PC-9 (cell line): Measurements from ENCODE around the gene NUFIP2. TPM values are rescaled to one million over a fixed set of nuclear protein-coding genes. Genes with fewer than 3 reads are reported as not detected.
A peak's percentile ranks its signal among the peaks of the same experiment; 100 is the strongest.

Experiments
- BruUV-seq: library from RNA; stranded (reverse); fragments of 400-500 nt; replicated peaks from 2 replicates; lab custom pipeline; 2021; lab: Mats Ljungman, UMichigan
- CTCF ChIA-PET: fragments of 300-600 bp; sonication (Branson Sonifier 250); formaldehyde crosslinking; loops from one replicate; lab custom pipeline; 2022; ENCODE audit warnings: antibody characterized with exemption; lab: Charles Lee
- POLR2A ChIA-PET: fragments of 300-600 bp; sonication (Branson Sonifier 250); formaldehyde crosslinking; loops from one replicate; lab custom pipeline; 2022; ENCODE audit warnings: antibody characterized with exemption; ENCODE audit not compliant: unreplicated experiment; lab: Charles Lee
- DNase-seq, 2 experiments: peaks; one replicate each; pipeline versions ENCODE4 v3.0.0 to v3.0.0-alpha.2; 2015 to 2022; ENCODE audit warnings: mixed read lengths in 1 of 2
- H2AFZ ChIP-seq: fragments of 200-600 bp; sonication (generic); 2 replicates; pipeline ENCODE4 v1.8.1; 2017; ENCODE audit warnings: antibody characterized with exemption
- H3F3A ChIP-seq: fragments of 200-600 bp; sonication (generic); 2 replicates; pipeline ENCODE4 v1.8.1; 2017; ENCODE audit warnings: antibody characterized with exemption, mild to moderate bottlenecking, low read depth; ENCODE audit not compliant: insufficient read depth
- H3K27ac ChIP-seq: fragments of 200-600 bp; sonication (generic); 2 replicates; pipeline ENCODE4 v1.6.1; 2016; ENCODE audit warnings: mixed run types
- H3K27me3 ChIP-seq: fragments of 200-600 bp; sonication (generic); 2 replicates; pipeline ENCODE4 v1.6.1; 2016; ENCODE audit warnings: low read depth, mixed run types; ENCODE audit not compliant: insufficient read depth
- H3K36me3 ChIP-seq: fragments of 200-600 bp; sonication (generic); 2 replicates; pipeline ENCODE4 v1.6.1; 2016; ENCODE audit warnings: low read depth, mixed run types
- H3K4me1 ChIP-seq: fragments of 200-600 bp; sonication (generic); replicated peaks from 2 replicates; pipeline ENCODE4 v1.6.1; 2016; ENCODE audit warnings: mixed run types; ENCODE audit not compliant: insufficient read depth
- H3K4me2 ChIP-seq: fragments of 200-600 bp; sonication (generic); 2 replicates; pipeline ENCODE4 v1.6.1; 2017; ENCODE audit warnings: mixed run types
- H3K4me3 ChIP-seq: fragments of 200-600 bp; sonication (generic); 2 replicates; pipeline ENCODE4 v1.6.1; 2016; ENCODE audit warnings: mixed run types
- H3K79me2 ChIP-seq: fragments of 200-600 bp; sonication (generic); 2 replicates; pipeline ENCODE4 v1.6.1; 2017; ENCODE audit warnings: low read depth, mixed run types
- H3K9me2 ChIP-seq: fragments of 200-600 bp; sonication (generic); 2 replicates; pipeline ENCODE4 v1.8.1; 2017; ENCODE audit warnings: mild to moderate bottlenecking; ENCODE audit not compliant: insufficient read depth
- H3K9me3 ChIP-seq: fragments of 200-600 bp; sonication (generic); 2 replicates; pipeline ENCODE4 v1.8.1; 2016; ENCODE audit warnings: low read depth; ENCODE audit not compliant: insufficient read depth
- H4K20me1 ChIP-seq: fragments of 200-600 bp; sonication (generic); 2 replicates; pipeline ENCODE4 v1.8.1; 2017; ENCODE audit not compliant: insufficient read depth
- CTCF ChIP-seq: fragments of 200-600 bp; sonication (generic); conservative IDR thresholded peaks from 2 replicates; pipeline ENCODE4 v1.6.1; 2017; ENCODE audit warnings: mixed run types, antibody characterized with exemption, mild to moderate bottlenecking, moderate library complexity
- EZH2 ChIP-seq: fragments of 200-600 bp; sonication (generic); IDR thresholded peaks from 2 replicates; pipeline ENCODE4 v1.8.0; 2017; ENCODE audit warnings: antibody characterized with exemption, low read depth
- intact Hi-C: fragments of 100-400 bp; cut with micrococcal nuclease; formaldehyde crosslinking; loops from one replicate; pipeline ENCODE4 v1.10.0; 2022; ENCODE audit not compliant: unreplicated experiment
- total RNA-seq: library from RNA; stranded (reverse); gene quantifications from 2 replicates; pipeline ENCODE4 v1.2.3, GENCODE V29; 2021

NUFIP2 gene
- total RNA-seq, 1 experiment from 2014 or later: 73.1 TPM

- no peaks in the 10 kb centered on the region for H3K27me3 ChIP-seq
- no peaks in the 10 kb centered on the region for H3K9me2 ChIP-seq
- H3K36me3 ChIP-seq: peaks cover 78% of the 10 kb centered on the region
- H3K4me3 ChIP-seq: no peak overlapping the region
- DNase-seq: no peak
- intact Hi-C loops: no loop called here
- H3K79me2 ChIP-seq: peaks cover 100% of the 10 kb centered on the region
- H2AFZ ChIP-seq: no peak overlapping the region
- BruUV-seq: no TSS peak
- 0 out of 2 replicates have a peak, but pooled peaks cover 3% of the 10 kb centered on the region for H3K9me3 ChIP-seq
- H3K27ac ChIP-seq: no peak overlapping the region
- peaks cover 89% of the 10 kb centered on the region for H3F3A ChIP-seq
- H4K20me1 ChIP-seq: peaks cover 100% of the 10 kb centered on the region
- ChIA-PET POLR2A (interaction anchor here (1.1 kb wide), 1 partner anchor 11 kb away, joined by 3 read pairs; no protein-coding TSS in a partner anchor), CTCF (no interaction called here)
- 0 out of 2 replicates have a peak overlapping the region, but pooled peaks have one; percentile 4 for H3K4me2 ChIP-seq
- H3K4me1 ChIP-seq: no peaks in the 10 kb centered on the region
- TF ChIP-seq CTCF (no peak), EZH2 (no peak)
Measured at GRCh38 chr17:29283496-29283895, 10.5 kb downstream of the NUFIP2 start.

- no peak overlapping the region for H3K27ac ChIP-seq
- intact Hi-C loops: no loop called here
- ChIA-PET POLR2A (no interaction called here), CTCF (interaction anchor here (0.5 kb wide), 1 partner anchor 13 kb away, joined by 4 read pairs; no protein-coding TSS in a partner anchor)
- peaks cover 100% of the 10 kb centered on the region for H4K20me1 ChIP-seq
- DNase-seq: no peak
- no peaks in the 10 kb centered on the region for H3K4me1 ChIP-seq
- no TSS peak for BruUV-seq
- H3K4me2 ChIP-seq: no peak overlapping the region
- H3K4me3 ChIP-seq: no peak overlapping the region
- no peak for TF ChIP-seq CTCF
- TF ChIP-seq EZH2: no peak
- no peaks in the 10 kb centered on the region for H3K9me2 ChIP-seq
- 0 out of 2 replicates have a peak, but pooled peaks cover 3% of the 10 kb centered on the region for H3K9me3 ChIP-seq
- peaks cover 88% of the 10 kb centered on the region for H3F3A ChIP-seq
- no peaks in the 10 kb centered on the region for H3K27me3 ChIP-seq
- H3K79me2 ChIP-seq: peaks cover 100% of the 10 kb centered on the region
- no peak overlapping the region for H2AFZ ChIP-seq
- H3K36me3 ChIP-seq: peaks cover 77% of the 10 kb centered on the region
Measured at GRCh38 chr17:29279397-29280070, 14.4 kb downstream of the NUFIP2 start.

- peaks cover 100% of the 10 kb centered on the region for H3K79me2 ChIP-seq
- H4K20me1 ChIP-seq: peaks cover 100% of the 10 kb centered on the region
- H3K27ac ChIP-seq: no peak overlapping the region
- H3K4me2 ChIP-seq: no peak overlapping the region
- no peak for TF ChIP-seq CTCF
- TF ChIP-seq EZH2: no peak
- no peaks in the 10 kb centered on the region for H3K9me2 ChIP-seq
- H3K4me1 ChIP-seq: no peaks in the 10 kb centered on the region
- H3K36me3 ChIP-seq: peaks cover 79% of the 10 kb centered on the region
- no peak for DNase-seq
- POLR2A ChIA-PET: no interaction called here
- 0 out of 2 replicates have a peak, but pooled peaks cover 3% of the 10 kb centered on the region for H3K9me3 ChIP-seq
- intact Hi-C loops: no loop called here
- no TSS peak for BruUV-seq
- no peaks in the 10 kb centered on the region for H3K27me3 ChIP-seq
- peaks cover 89% of the 10 kb centered on the region for H3F3A ChIP-seq
- CTCF ChIA-PET: interaction anchor here (0.6 kb wide), 1 partner anchor 532 kb away, joined by 3 read pairs; no protein-coding TSS in a partner anchor
- H2AFZ ChIP-seq: no peak overlapping the region
- H3K4me3 ChIP-seq: no peak overlapping the region
Measured at GRCh38 chr17:29278692-29279091, 15.3 kb downstream of the NUFIP2 start.
